ENCODE measurements around the gene MALSU1. TPM values are rescaled to one million over a fixed set of nuclear protein-coding genes. Genes with fewer than 3 reads are reported as not detected.

MALSU1 gene
- total and polyA plus RNA-seq, 8 donors: 10.7 to 29.4 (median 21.2) TPM

- Histone ChIP-seq H3K4me3 (no peak overlapping the region), H3K4me1 (no peaks in the 10 kb centered on the region), H3K36me3 (no peaks in the 10 kb centered on the region), H3K27ac (no peak overlapping the region), H3K27me3 (no peaks in the 10 kb centered on the region), H3K9me3 (no peaks in the 10 kb centered on the region)
- no peak for ATAC-seq
- intact Hi-C loops (cut with DNase I): no loop called here
- TF ChIP-seq CTCF (IDR thresholded peaks at IDR 0.05): no peak
- DNase-seq: no peak
- WGBS, 2 donors: 78 to 91% methylated on average over 7 of the region's 7 CpGs
- no peak for FAIRE-seq
These were observed 16.2 kb downstream of the MALSU1 start for GRCh38 chr7:23315366-23315765.

- H3K36me3 ChIP-seq: no peaks in the 10 kb centered on the region
- FAIRE-seq (no peak), DNase-seq (no peak), ATAC-seq (no peak)
- WGBS, 2 donors: 63 to 90% methylated on average over 1 of the region's 1 CpG
- H3K4me3 ChIP-seq: no peak overlapping the region
- H3K27ac ChIP-seq: no peak overlapping the region
- no peaks in the 10 kb centered on the region for H3K9me3 ChIP-seq
- no peaks in the 10 kb centered on the region for H3K27me3 ChIP-seq
- H3K4me1 ChIP-seq: peaks cover 17 to 36% (median 29%) of the 10 kb centered on the region in 3 donors
- TF ChIP-seq CTCF (IDR thresholded peaks at IDR 0.05): no peak
- intact Hi-C loops (cut with DNase I): no loop called here
These were observed 32.0 kb downstream of the MALSU1 start for GRCh38 chr7:23331132-23331531.

GRCh38 chr7:23332193-23332592 lies 33.1 kb downstream of the MALSU1 start:
- H3K9me3 ChIP-seq: no peaks in the 10 kb centered on the region
- TF ChIP-seq CTCF (IDR thresholded peaks at IDR 0.05): no peak
- no peak for FAIRE-seq
- peaks cover 0 to 6% (median 0%) of the 10 kb centered on the region in 4 donors for H3K27me3 ChIP-seq
- peaks cover 17 to 36% (median 29%) of the 10 kb centered on the region in 3 donors for H3K4me1 ChIP-seq
- no peak overlapping the region for H3K4me3 ChIP-seq
- DNase-seq: no peak
- intact Hi-C loops (cut with DNase I): no loop called here
- ATAC-seq: no peak
- no peaks in the 10 kb centered on the region for H3K36me3 ChIP-seq
- H3K27ac ChIP-seq: peak overlapping the region in 2 of 4 donors; percentile 2 to 13

- intact Hi-C loops (cut with DNase I): no loop called here
- Histone ChIP-seq H3K4me1 (peaks cover 17 to 36% (median 29%) of the 10 kb centered on the region in 3 donors), H3K9me3 (no peaks in the 10 kb centered on the region), H3K27ac (peak overlapping the region in 2 of 4 donors; percentile 2 to 13), H3K27me3 (peaks cover 0 to 8% (median 2%) of the 10 kb centered on the region in 4 donors), H3K4me3 (no peak overlapping the region), H3K36me3 (no peaks in the 10 kb centered on the region)
- peak; percentile 34 to 62 (median 54) for ATAC-seq
- DNase-seq: no peak
- no peak for TF ChIP-seq CTCF (IDR thresholded peaks at IDR 0.05)
- 3 to 6% methylated on average over 4 of the region's 4 CpGs for WGBS, 2 donors
- FAIRE-seq: no peak
These were observed 33.9 kb downstream of the MALSU1 start for GRCh38 chr7:23332910-23333612.

- H3K4me3 ChIP-seq: no peak overlapping the region
- intact Hi-C loops (cut with DNase I): no loop called here
- no peak for DNase-seq
- peaks cover 17 to 36% (median 29%) of the 10 kb centered on the region in 3 donors for H3K4me1 ChIP-seq
- peak in 2 of 4 donors; percentile 7 to 40 for ATAC-seq
- no peaks in the 10 kb centered on the region for H3K36me3 ChIP-seq
- peaks cover 0 to 14% (median 2%) of the 10 kb centered on the region in 4 donors for H3K27me3 ChIP-seq
- WGBS, 2 donors: 69 to 72% methylated on average over 9 of the region's 9 CpGs
- H3K9me3 ChIP-seq: no peaks in the 10 kb centered on the region
- TF ChIP-seq CTCF (IDR thresholded peaks at IDR 0.05): no peak
- no peak for FAIRE-seq
- peak overlapping the region in 2 of 4 donors; percentile 12 to 13 for H3K27ac ChIP-seq
These were observed 34.6 kb downstream of the MALSU1 start for GRCh38 chr7:23333671-23334246.
